HG03469 (cell line): Measurements from ENCODE around the gene HMGB3.
"Not testable (repeated sequence)": the region's sequence is repeated elsewhere in the genome, so short reads cannot be mapped to it uniquely, and the experiment has no call there.

Experiments used
- ATAC-seq: cut with Tn5 transposase; IDR thresholded peaks from one replicate; pipeline ENCODE4 v1.9.1; 2021; ENCODE audit warnings: mild to moderate bottlenecking, moderate library complexity, moderate number of reproducible peaks; ENCODE audit not compliant: unreplicated experiment

The HMGB3 gene

DNA sequence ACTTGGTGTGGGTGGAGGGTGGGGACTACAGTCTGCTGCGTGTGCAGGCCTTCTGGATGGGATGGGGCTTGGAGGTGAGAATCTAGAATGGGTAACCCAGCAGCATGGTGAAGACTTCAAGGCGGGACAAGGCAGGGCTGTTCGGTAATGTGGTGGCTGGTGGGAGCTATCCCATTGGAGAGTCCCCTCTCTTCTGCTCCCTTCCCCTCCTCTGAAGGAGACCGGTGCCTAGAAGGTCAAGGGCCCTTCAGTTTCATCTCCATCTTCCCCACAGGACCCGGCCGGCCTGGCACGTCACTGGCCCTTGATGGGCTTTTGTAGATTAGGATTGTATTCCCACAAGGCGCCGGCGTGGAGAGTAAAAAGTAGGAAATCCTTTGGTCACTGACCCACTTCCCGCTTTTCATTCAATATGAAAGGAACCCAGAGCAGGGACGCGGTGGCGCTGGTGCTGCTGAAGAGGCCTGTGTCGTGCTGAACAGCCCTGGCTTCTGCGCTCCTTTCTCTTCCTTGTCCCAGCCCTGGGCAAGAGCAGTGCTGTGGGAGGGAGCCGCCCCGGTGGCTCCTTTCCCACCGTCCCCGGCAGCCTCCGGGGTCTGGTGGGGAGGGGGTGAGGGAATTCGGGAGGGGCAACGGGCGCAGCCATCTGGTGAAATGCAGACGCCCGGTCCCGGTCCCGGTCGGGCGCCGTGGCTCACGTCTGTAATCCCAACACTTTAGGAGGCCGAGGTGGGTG, 7.3 kb upstream of the HMGB3 start:
- ATAC-seq = no peak

DNA sequence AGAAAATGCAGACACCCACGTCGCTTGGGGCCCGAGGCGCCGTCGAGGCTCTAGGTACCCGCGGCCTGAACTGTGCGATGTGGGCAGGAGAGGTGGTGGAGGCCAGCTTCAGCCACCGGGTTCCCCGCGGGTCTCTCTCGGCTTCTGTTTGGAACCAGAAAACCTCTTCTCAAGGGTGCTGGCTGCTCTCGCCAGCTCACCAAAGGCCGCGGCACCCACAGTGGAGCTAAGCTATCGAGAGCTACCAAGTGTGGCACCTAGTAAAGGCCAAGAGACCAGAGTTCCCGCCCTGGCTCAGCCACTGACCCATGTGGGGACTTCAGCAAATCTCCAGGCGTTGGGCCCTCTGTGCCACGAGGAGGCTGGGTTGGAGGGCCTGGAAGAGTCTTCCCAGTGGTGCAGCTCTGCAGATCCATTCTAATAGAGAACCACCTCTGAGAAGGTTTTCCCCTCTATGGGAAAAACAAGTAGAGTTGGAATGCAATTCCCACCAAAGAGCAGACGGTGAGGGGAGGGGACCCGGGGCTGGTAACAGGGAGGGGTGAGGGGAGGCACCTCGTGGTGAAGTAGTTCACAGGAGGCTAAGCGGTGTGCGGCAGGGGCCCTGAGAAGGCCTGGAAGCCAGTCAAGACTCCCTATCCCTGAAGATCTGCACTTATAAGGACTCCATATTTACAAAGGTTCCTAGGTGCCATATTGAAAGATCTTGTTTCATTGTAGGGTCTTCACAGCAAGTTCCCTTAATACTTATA, 5.5 kb upstream of the HMGB3 start:
- ATAC-seq = no peak

DNA sequence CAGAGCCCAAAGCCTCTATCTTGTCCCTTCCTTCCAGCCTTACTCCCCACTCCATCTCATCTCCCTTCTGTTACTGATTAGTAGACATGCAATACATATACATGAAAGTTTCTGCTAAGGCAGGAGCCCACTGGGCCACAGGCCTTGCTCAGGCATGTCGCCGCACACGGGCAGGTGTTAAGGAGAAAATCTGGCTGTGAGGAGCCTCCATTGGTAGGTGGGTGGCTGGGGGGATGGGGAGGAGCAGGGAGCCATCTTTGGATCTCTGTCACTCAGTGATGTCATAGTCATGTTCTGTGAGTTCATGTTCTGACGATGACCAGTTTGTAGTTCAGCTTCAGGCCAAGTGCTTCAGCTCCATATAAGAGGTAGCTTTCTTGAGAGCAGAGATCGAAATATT, 2.9 kb upstream of the HMGB3 start:
- ATAC-seq = no peak

DNA sequence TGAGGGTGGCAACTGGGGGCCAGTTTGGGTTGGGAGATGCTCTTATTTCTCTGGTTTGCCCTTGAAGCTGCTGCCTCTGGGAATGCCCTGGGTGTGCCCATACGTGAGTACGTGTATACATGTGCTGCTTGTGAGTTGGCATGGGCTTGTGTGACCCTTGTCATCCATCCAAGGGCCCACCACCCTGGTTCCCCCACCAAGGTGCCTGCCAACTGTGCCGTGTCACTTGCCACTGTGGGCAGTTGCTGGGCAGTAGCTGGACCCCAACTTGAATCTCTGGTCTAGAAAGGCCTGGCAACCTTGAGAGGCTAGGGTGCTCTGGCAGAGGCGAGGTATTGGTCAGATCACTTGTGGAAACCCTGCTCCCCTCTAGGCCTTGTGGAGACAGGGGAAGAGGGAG, 2.4 kb upstream of the HMGB3 start:
- ATAC-seq = no peak

DNA sequence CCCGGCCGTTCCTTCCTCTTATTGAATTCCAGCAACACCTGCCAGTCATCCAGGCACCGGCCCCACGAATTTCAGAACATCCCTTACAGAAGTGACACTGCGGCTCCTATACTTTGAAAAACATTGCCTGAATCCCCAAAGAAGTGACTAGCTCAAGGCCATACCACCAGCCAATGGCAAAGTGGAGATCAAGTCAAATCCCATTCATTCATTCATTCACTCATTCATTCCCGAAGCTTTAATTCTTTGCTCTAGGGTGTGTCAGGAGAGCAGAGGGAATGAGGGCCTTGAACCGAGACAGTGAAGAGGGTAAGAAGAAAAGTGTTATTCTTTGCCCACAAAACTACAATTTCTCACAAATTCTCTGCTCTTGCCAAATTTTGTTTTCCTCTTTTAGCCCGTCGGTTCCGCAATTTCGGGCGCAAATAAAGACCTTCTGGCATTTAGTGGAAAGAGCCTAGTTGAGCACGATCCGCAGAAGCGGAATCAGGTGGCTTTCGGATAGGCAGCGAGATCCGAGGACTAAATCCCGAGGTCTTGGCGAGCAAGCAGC, 824 bp upstream of the HMGB3 start:
- no peak for ATAC-seq

DNA sequence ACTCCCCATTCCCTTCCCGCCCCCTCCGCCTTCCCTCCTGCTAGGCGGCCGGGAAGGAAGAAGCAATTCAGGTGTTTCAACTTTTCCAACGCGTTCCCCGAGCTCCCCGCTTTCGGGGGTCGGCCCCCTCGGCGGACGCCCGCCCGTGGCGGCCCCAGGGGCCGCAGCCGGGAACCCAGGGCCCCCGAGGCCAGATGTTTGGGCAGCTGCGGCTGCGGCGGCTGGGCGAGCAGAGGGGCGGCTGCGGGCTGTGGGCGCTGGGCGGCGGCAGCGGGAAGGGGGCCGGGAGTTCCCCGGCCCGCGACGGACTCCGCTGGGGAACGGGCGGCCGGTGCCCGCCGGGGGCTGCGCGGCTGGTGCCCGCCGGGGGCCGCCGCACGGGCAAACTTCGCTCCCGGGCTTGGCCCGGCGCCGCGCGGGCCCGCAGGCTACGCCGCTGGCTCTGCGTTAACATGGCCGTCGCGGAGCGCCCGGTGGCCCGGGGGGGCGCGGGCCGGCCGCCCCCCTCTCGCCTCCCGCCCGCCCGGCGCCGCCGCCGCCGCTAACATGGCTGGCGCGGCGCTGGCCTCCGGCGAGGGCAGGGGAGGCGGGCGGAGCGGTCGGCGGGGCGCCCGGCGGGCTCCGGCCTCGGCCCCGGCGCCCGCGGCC, 510 bp downstream of the HMGB3 start:
- ATAC-seq = no peak

DNA sequence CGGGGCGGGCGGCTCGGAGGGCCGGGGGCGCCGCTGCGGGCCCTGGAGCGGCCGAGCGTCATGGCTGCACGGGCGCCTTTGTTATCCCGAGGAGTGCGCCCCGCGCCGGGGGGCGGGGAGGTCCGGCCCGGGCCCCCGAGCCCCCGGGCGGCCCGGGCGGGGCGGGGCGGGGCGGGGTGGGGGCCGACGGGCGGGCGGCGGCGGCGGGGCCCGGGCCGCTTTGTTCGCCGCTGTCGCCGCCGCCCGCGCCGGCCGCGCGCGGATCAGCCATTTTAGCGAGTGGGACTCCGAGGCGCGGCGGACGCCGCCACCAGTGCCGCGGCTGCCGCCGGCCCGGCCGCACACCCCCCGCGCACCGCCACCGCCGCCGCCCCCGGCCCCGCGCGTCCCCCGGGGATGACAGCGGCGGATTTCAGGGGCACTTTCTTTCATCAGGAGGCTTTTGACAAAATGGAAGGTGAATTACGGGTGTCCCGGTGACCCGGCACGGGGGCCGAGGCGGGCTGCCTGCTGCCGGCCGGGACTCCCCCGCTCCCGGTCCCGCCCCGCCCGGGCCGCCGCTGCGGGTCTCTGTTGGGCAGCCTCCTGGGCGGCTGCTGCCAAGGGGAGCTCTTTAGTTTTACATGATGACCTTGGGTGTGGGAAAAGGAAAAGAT, 1.2 kb downstream of the HMGB3 start:
- no peak for ATAC-seq

DNA sequence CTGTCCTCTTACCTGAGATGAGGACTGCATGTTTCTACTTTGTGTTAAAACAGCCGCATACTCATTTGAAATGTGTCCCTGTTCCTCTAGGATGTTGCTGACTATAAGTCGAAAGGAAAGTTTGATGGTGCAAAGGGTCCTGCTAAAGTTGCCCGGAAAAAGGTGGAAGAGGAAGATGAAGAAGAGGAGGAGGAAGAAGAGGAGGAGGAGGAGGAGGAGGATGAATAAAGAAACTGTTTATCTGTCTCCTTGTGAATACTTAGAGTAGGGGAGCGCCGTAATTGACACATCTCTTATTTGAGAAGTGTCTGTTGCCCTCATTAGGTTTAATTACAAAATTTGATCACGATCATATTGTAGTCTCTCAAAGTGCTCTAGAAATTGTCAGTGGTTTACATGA, 4.6 kb downstream of the HMGB3 start:
- not testable (repeated sequence) for ATAC-seq

DNA sequence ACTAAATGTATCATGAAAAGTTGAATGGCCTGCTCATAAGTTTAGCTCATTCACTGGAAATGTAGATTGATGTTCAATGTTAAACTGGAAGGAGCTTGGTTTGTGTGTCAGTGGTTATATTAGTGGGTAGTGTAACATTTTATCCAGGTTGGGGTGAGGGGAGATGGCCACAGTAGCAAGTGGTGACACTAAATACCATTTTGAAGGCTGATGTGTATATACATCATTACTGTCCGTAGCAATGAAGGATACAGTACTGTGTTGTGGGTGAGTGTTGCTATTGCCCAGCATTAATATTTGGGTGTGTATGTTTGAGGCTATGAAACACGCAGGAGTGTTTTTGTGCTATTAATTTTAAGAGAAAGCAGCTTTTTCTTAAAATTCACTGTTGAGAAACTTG, 6.3 kb downstream of the HMGB3 start:
- ATAC-seq = no peak

DNA sequence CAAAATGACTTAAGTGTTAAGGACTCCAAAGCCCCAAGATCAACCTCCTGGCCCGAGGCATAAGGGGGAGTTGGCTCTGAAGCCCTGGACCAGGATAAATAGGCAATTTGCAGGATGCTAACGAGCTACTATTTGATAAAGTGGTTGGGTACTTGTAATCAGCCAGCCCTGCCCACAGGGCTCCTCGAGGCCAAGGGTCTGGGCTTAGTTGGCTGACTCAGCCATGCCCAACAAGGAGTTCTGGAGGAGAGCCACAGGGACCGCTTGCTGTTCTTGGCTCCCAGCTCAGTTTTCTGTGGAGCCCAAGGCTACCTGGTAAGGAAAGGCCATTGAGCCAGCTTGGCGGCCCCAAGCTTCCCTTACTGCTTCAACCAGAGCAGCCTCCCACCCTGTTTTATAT, 7.8 kb downstream of the HMGB3 start:
- no peak for ATAC-seq

DNA sequence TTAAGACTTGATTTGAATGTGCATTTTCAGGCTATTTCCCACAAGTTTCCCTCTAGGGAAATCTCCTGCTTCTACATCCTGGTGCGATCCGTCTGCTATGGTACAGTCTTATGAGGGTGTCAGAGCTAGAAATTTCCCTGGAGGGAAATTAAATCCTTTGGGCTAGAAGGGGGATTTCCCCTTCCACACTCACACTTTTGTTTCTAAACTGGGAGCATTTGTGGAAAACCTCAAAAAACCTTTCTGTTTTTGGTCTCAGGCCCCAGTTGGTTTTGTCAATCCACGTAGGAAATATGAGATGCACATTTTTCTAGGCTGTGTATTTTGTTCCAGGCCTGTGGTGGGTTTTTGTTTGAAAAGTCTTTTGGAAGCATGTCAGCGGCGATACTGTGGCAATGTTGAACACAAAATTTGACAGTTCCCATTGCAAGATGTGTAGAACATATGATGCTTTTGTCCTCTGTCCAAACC, 17.8 kb downstream of the HMGB3 start:
- no peak for ATAC-seq

DNA sequence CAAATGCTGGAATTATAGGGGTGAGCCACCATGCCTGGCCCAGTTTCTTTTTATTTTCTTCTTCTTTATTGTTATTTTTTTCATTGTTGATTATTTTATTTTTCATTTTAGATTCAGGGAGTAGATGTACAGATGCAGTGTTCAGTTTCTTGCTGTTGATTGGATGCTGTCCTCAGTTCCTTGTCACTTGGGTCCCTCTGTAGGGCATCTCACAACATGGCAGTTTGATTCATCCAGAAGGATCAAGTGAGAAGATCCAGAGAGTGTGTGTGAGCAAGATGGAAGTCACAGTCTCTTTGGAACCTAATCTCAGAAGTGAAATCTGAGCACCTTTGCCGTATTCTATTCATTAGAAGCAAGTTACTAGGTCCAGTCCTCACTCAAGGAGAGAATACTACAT, 20.9 kb downstream of the HMGB3 start:
- ATAC-seq = no peak

DNA sequence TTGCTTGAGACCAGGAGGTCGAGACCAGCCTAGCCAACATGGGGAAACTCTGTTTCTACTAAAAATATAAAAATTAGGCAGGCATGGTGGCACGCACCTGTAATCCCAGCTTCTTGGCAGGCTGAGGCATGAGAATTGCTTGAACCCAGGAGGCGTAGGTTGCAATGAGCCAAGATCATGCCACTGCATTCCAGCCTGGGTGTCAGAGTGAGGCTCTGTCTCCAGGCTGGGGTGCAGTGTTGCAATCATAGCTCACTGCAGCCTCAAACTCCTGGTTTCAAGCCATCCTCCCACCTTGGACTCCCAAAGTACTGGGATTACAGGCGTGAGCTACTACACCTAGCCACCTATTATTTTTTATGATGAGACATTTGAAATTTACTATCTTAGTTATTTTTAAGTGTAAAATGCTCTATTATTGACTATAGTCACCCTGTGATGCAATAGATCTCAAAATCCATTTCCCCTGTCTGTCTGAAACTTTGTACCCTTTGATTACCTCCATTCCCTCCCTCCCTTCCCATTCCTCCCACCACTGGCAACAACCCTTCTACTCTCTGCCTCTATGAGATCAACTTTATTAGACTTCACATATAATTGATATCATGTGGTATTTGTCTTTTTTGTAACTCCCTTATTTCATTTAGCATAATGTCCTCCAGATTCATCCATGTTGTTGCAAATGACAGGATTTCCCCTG, 23.4 kb downstream of the HMGB3 start:
- no peak for ATAC-seq

DNA sequence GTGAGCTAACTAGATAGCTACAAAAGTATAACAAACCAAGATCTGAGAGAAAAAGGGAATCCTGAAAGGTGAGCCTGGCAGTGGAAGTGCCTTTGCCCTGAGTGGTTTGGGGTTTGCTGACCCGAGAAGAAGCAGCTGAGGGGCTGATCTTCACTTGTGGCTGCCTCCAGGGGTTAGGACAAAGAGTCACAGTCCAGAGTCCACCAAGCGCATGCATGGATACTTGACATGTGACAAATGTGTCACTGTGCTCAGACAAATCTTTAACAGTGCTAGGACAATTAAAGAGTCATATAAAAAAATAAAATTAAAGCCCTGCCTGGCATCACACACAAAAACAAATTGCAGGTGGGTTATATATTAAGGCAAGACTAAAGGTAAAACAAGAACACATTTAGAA, 26.4 kb downstream of the HMGB3 start:
- ATAC-seq = no peak

DNA sequence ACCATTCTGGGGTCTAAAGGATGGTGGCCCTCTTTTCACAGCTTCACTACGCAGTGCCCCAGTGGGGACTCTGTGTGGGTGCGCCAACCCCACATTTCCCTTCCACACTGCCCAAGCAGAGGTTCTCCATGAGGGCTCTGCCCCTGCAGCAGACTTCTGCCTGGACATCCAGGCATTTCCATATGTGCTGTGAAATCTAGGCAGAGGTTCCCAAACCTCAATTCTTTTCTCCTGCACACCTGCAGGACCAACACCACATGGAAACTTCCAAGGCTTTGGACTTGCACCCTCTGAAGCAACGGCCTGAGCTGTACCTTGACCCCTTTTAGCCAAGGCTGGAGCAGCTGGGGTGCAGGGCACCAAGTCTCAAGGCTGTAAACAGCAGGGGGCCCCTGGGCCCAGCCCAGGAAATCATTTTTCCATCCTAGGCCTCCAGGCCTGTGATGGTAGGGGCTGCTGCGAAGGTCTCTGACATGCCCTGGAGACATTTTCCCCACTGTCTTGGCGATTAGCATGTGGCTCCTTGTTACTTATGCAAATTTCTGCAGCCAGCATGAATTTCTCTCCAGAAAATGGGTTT, 30.1 kb downstream of the HMGB3 start:
- no peak for ATAC-seq

DNA sequence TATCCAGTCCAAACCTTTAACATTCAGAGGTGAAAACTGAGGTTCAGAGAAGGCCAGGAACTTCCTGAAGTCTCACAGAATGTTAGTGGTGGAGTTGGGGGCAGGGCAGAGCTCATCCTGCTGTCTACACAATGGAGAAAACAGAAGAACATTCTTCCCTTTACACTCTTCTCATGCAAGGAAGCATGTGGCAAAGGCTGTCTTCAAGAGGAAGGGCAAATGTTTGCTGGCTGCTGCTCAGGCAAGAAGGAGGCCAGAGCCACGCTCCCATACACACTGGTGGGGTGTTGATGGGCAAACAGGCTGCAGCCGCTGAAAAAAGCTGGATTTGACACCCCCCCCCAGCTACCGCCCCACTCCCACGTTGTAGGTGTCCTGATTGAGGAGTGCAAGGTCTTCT, 32.5 kb downstream of the HMGB3 start:
- no peak for ATAC-seq

DNA sequence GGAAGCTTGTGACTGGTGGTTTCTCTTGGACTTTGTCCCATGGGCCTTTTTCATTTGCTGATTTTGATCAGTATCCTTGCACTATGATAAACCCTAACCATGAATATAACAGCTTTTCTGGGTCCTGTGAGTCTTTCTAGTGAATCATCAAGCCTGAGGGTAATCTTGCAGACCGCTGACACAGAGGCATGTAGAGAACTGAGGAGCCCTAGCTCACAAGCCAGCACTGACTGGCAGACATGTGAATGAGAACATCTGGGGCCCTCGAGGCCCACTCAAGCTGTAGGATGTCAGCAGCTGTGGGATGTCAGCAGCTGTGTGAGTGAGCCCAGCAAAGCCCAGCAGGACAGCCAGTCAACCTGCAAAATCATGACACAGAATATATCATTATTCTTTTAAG, 36.7 kb downstream of the HMGB3 start:
- ATAC-seq = no peak

DNA sequence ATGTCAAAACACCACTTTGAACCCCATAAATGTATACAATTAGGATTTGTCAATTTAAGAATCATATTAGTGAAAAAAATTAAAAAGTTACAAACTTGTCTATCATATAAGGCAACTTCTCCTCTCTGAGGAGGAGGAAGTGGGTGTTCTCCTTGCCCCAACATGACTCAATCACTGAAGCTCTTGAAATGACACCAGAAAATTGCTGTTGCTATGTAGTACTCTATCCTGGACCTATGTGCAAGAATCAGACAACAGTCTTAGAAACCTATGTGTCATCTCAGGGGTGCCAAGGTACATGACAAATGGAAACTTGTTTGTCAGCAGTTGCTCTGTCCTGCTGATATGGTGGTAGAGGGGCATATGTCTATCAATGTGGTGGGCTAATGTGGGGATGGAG, 47.7 kb downstream of the HMGB3 start:
- ATAC-seq = no peak

DNA sequence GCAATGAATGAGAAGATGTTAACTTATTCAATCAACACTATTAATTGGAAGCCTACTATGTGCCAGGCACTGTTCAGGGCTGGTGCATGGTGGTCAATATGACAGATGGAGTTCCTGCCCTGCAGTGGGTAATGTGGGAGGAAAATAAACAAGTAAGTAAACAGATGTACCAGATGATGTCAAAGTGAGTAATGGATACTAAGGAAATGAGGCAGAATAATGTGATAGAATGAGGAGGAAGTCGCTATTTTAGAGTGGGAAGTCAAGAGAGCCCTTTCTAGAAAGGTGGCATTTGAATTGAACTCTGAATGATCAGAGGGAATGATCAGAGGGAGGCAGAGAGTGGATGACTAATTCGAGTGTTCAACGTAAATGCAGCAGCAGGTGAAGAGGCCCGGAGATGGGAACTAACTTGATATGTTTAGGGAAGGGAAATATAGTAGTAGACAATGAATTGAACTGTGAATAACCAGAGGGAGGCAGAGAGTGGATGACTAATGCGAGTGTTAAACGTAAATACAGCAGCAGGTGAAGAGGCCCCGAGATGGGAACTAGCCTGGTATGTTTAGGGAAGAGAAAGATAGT, 48.3 kb downstream of the HMGB3 start:
- no peak for ATAC-seq

DNA sequence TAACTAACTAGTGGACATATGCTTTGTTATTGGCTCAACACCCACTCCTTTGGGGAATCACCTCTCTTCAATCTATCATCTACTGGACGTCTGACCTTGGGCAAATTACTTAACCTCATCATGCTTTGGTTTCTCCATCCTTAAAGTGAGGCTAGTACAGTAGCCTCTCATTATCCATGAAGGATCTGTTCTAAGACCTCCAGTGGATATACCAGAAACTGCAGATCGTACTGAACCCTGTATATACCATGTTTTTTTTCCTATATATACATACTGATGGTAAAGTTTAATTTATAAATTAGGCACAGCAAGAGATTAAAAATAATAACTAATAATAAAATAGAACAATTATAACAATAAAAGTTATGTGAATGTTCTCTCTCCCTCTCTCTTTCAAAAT, 56.2 kb downstream of the HMGB3 start:
- ATAC-seq = no peak
